Measurements from ENCODE around the gene TACR1.

DNA sequence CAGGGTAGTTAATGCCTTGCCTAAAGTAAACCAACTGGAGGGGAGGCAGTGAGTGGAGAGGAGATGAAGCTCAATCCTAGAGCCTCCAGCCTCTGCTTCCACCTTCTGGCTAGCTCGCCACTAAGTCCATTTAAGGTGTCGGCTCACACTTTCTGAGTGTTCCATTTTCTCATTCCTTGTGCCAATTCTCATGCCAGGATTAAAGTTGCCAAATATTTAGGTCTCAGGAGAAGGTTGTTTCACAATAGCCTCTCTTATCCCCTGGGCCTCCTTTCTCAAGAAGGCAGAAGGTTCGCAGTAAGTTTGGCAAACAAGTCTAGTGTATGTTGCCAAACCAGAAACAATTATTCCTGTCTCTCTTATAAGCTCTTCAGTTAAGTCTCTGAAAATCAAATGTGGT, 57.2 kb downstream of the TACR1 start:
- TF ChIP-seq POLR2AphosphoS5 (IDR thresholded peaks at IDR 0.05; ENCODE audit: low read depth, low read length) (no peak), POLR2A (IDR thresholded peaks at IDR 0.05; ENCODE audit: low read depth, low read length) (no peak)
